ENCODE results near the gene ANO9.

DNA sequence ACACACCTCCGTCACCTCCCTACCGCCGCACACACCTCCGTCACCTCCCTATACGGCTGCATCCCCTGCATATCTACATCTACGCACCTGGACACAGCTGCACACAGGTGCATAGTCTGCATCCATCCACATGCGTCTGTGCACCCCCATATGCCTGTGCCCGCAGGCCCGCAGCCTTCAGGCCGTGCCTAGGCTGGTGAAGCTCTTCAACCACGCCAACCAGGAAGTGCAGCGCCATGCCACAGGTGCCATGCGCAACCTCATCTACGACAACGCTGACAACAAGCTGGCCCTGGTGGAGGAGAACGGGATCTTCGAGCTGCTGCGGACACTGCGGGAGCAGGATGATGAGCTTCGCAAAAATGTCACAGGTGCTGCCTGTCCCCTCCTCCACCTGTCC is 43.0 kb downstream of the ANO9 start:
- TF ChIP-seq, protein P1, sequence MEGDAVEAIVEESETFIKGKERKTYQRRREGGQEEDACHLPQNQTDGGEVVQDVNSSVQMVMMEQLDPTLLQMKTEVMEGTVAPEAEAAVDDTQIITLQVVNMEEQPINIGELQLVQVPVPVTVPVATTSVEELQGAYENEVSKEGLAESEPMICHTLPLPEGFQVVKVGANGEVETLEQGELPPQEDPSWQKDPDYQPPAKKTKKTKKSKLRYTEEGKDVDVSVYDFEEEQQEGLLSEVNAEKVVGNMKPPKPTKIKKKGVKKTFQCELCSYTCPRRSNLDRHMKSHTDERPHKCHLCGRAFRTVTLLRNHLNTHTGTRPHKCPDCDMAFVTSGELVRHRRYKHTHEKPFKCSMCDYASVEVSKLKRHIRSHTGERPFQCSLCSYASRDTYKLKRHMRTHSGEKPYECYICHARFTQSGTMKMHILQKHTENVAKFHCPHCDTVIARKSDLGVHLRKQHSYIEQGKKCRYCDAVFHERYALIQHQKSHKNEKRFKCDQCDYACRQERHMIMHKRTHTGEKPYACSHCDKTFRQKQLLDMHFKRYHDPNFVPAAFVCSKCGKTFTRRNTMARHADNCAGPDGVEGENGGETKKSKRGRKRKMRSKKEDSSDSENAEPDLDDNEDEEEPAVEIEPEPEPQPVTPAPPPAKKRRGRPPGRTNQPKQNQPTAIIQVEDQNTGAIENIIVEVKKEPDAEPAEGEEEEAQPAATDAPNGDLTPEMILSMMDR (conservative IDR thresholded peaks at IDR 0.05 in 1 of 2, IDR thresholded peaks at IDR 0.05 in 1 of 2; ENCODE audit: low read depth in 1 of 2, low read length in 2 of 2), result no peak
- TF ChIP-seq EZH2 (IDR thresholded peaks at IDR 0.05; ENCODE audit: low read length, missing control alignments), result no peak

All from fibroblast of lung (primary cell).